HG03442 (cell line): ENCODE results near the gene YPEL2.
"Not testable (repeated sequence)": the region's sequence is repeated elsewhere in the genome, so short reads cannot be mapped to it uniquely, and the experiment has no call there.

Experiments used
- ATAC-seq: cut with Tn5 transposase; IDR thresholded peaks from one replicate; pipeline ENCODE4 v1.9.1; 2021; ENCODE audit warnings: mild to moderate bottlenecking, moderate library complexity; ENCODE audit not compliant: unreplicated experiment

YPEL2 gene

DNA sequence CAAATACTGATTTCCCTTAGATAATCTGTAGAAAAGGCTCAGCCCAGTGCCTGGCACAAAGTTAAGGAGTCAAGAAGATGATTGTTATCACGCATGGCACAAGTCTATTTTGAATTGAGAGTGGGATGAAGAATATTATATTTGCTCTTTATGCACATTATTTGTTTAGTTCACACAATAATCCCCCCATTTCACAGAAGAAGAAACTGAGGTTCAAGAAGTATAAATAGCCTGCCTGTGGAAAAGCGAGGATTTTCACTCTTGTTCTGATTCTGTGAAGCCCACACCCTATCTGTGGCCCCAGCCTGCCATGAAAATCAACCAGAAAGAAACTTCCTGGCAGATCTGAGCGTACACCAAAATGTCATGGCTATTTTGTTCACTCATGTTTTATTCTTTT lies 73.0 kb downstream of the YPEL2 start:
- ATAC-seq, result no peak

- no peak for ATAC-seq
Measured at GRCh38 chr17:59405944-59406705, 74.7 kb downstream of the YPEL2 start.

- no peak for ATAC-seq
Measured at GRCh38 chr17:59406808-59407381, 75.4 kb downstream of the YPEL2 start.

- ATAC-seq, result no peak
Measured at GRCh38 chr17:59409336-59410048, 78.0 kb downstream of the YPEL2 start.

DNA sequence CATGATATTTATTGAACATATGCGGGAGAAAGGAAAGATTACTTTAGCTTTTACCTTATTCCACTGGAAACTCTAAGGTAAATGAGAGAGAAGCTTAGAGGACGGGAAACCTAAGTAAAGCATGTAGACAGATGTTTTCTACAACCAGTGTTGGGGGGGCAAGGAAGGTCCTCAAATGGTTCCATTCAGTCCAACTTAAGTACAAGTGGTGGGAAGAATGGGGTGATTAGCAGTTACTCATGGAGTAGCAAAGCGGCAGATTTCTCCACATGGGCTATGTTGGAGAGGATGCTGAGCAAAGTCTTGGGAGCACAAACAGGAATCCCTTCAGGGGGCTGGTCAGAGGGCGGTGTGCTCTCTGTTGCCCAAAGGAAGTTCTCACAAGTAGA lies 78.6 kb downstream of the YPEL2 start:
- ATAC-seq, result no peak

- ATAC-seq, result not testable (repeated sequence)
Measured at GRCh38 chr17:59412431-59412830, 81.0 kb downstream of the YPEL2 start.

- no peak for ATAC-seq
Measured at GRCh38 chr17:59413014-59413766, 81.7 kb downstream of the YPEL2 start.

DNA sequence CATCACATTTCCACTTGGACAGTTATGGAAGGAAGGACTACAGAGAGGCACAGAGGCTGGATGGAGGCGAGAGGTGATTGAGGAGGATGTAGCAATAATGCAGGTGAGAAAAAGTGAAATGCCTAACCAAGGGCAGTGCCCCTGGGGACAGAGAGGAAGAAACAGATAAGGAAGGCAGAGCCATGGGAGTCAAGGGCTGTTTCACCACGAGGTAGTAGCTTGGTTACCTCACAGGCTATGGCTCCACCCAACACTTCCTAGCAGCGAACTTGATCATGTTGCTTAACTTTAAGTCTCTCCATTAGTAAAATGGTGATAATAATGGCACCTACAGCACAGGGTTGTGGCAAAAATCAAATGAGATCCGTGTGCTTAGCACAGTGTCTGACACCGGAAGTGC lies 83.9 kb downstream of the YPEL2 start:
- ATAC-seq, result no peak

DNA sequence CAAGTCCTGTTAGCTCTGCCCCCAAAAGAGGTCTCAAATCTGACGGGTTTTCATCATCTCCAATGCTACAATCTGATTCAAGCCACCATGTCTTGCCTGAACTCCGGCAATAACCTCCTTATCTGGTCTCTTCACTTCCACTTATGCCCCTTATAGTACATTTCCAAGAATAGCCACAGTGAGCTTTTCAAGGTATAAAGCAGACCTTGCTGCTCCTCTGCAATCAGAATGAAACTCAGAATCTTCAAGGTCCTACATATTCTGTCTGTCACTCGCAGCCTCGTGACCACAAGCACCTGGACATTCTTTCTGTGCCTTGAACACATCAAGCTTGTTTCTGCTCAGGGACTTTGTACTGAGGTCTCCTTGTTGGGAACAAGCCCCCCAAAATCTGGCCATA lies 84.7 kb downstream of the YPEL2 start:
- no peak for ATAC-seq

- no peak for ATAC-seq
Measured at GRCh38 chr17:59417452-59417851, 86.0 kb downstream of the YPEL2 start.

DNA sequence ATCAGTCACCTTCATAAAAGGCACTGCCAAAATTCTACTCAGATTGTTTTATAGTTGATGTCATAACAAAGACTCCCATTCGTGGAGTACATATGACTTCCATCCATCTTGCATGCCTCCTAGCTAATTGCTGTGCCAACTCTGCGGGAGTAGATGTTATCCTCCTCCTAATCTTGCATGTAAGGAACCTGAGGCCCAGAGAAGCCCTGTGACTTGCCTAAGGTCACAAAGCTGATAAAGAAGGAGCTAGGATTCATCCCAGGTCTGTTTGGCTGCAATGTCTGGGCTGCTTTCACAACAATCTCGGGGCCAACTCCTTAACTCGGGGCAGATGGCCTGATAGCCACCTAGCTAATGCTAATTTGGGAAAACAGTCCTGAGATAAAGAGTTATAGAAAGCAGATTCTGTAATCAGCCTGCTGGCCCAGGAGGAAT lies 87.3 kb downstream of the YPEL2 start:
- ATAC-seq, result no peak

DNA sequence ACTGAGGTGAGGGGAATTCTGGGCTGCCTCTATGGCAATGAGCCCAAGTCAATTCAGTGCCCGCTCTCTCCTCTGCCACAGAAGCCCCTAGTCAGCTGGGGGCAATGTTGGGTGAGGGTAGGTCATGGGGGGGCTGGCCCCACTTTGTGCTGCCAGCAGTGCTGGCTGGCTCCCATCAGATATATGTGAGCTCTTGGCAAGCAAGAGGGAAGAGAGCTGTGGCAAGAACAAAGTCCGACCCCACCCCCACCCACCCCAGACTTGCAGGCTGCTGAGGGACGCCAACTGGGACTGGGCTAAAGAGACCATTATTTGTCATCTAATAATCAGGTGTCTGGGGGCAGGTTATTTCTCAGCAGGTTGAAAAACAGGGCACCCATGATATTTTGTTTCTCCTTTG lies 89.4 kb downstream of the YPEL2 start:
- ATAC-seq, result no peak

DNA sequence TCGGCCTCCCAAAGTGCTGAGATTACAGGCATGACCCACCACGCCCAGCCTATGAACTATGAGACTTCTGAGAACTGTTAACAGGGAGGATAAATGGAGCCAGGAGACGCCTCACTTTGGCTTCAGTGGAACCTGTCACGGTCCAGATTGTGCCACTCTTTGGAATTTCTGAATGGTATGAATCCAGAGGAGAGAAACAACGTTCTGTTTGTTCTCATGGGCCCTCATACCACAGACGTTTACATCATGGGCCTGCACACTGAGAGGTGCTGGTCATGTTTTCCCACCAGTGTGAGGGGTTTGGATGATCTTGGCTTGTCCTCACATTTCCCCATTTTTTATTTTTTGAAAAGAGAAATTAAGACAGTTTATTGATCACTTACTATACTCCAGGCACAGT lies 90.3 kb downstream of the YPEL2 start:
- ATAC-seq, result no peak

DNA sequence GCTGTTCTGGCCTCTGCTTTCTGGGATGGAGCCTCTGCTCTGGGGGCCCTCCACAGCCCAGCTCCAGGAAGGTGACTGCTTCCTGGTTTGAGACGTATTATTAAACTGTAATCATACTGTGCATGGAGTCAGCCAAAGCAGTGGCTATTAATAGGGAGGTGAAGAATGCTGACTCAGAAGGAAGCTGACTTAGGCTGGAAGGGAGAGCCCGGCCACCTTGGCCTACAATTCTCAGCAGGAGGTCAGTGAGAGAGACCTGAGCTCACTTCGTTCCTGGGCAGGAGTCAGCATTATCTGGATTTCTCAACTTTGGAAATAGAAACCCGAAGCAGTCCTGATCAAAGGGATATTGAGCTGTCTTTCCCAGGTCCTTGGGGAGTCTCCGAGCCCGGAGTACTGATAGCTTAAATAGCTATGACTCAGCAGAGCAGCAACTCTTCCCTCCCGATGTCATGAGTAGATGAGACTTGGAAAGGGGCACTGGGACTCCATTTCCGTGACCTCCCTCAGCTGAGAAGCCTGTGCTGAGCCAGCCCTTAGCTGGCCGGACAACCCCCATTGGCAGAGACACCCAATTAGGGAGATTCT lies 91.8 kb downstream of the YPEL2 start:
- no peak for ATAC-seq

GRCh38 chr17:59423903-59424302 lies 92.4 kb downstream of the YPEL2 start:
- no peak for ATAC-seq

- ATAC-seq, result no peak
Measured at GRCh38 chr17:59424331-59424730, 92.9 kb downstream of the YPEL2 start.

GRCh38 chr17:59425085-59425931 lies 93.9 kb downstream of the YPEL2 start:
- ATAC-seq, result no peak

DNA sequence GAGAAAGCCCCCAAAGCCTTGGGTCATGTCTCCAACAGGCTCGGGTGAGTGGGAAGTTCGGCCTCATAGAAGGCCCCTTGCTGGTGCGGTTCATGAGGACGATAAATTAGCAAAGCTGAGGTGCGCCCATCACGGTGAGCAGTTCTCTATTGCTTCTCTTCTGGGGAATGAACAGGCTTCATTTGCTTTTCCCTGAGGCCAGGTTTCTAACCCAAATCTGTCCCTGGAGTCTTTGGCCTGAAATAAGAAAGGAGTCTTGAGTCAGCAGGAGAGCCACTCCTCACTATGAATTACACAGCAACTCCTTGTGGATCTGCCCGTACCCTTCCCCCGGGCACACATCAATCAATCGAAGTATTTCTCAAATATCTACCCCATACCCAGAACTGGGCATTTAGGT lies 94.6 kb downstream of the YPEL2 start:
- ATAC-seq, result no peak

GRCh38 chr17:59427425-59427921 lies 96.0 kb downstream of the YPEL2 start:
- no peak for ATAC-seq

DNA sequence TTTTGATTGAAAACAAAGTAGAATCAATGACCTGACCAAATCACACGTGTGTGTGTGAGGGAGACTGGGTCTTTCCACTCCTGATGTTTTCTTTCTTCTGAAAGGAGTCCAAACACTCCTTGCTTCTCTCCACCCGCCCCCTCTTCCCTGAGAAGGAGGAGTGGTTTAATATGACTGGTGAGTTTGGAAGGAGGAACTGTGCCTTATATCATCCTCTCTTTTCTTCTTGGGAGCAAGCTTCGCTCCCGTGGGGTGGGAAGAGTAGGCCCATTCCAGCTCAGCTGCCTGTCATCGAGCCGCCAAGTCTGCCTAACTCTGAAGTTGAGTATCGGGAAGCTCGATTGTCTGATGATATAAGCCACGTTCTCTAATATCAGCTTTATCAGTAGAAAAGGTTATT lies 96.5 kb downstream of the YPEL2 start:
- ATAC-seq, result no peak
